MM.1S (cell line): ENCODE results near the gene ANKS1B.

Source experiments
- EZH2 ChIP-seq: fragments of 300-600 bp; sonication (generic); optimal IDR thresholded peaks from 2 replicates; pipeline ENCODE3; 2017; ENCODE audit warnings: low read depth, mild to moderate bottlenecking, antibody characterized with exemption, low read length, mixed read lengths
- TF ChIP-seq, protein P1 (sequence below): fragments of 300-600 bp; sonication (generic); IDR thresholded peaks from 2 replicates; pipeline ENCODE4 v1.5.1; 2016; ENCODE audit warnings: antibody characterized with exemption, low read length, mixed read lengths

DNA sequence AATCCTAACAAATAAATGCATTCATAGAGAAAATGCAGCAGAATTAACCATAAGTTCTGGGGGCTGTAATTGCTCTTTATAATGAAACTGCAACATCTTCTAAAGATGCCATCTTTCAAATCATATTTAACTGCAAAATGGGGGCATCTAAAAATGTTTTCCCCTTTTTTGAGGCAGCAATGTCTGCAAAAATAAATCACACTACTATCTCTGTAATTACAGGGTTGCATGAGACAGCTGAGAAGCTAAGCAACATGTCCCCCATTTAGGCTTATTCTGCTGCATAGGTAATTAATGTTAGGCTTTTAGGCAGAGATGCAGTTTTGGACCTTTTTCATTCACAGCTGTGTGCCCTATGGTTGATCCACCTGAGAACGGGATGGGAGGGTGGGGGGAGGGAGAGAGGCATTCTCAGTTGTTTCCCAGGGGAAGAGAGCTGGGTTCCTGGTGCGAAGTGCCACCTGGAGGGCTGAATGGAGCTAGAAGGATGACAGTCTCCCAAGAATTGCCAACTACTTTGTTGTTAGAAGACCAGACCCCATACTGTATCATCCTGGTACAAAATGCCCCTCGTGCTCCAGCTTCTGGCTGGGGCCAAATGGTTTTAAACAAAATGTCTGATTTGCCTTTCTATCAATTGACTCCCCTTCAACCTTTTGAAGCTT is 1185.5 kb downstream of the ANKS1B start:
- TF ChIP-seq, protein P1, sequence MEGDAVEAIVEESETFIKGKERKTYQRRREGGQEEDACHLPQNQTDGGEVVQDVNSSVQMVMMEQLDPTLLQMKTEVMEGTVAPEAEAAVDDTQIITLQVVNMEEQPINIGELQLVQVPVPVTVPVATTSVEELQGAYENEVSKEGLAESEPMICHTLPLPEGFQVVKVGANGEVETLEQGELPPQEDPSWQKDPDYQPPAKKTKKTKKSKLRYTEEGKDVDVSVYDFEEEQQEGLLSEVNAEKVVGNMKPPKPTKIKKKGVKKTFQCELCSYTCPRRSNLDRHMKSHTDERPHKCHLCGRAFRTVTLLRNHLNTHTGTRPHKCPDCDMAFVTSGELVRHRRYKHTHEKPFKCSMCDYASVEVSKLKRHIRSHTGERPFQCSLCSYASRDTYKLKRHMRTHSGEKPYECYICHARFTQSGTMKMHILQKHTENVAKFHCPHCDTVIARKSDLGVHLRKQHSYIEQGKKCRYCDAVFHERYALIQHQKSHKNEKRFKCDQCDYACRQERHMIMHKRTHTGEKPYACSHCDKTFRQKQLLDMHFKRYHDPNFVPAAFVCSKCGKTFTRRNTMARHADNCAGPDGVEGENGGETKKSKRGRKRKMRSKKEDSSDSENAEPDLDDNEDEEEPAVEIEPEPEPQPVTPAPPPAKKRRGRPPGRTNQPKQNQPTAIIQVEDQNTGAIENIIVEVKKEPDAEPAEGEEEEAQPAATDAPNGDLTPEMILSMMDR = no peak
- TF ChIP-seq EZH2 = no peak
